Measurements from ENCODE around the gene GTF3C1.

Gene GTF3C1

GRCh38 chr16:27421961-27422740, 127.6 kb downstream of the GTF3C1 start:
- DNase-seq: no peak

GRCh38 chr16:27417047-27417671, 132.6 kb downstream of the GTF3C1 start:
- no peak for DNase-seq

- no peak for DNase-seq
Observed at GRCh38 chr16:27414788-27415431, 134.8 kb downstream of the GTF3C1 start.

GRCh38 chr16:27413956-27414355, 135.8 kb downstream of the GTF3C1 start:
- DNase-seq: no peak

- no peak for DNase-seq
Observed at GRCh38 chr16:27410761-27411160, 139.0 kb downstream of the GTF3C1 start.
